HCT116 (cell line): ENCODE data around the gene CAPN5. TPM values are rescaled to one million over a fixed set of nuclear protein-coding genes. Genes with fewer than 3 reads are reported as not detected.

Experiments
- ATAC-seq: fragments of 200-7000 bp; cut with Tn5 transposase; 2 replicates; pipeline ENCODE4 v1.9.1; 2020; ENCODE audit warnings: mild to moderate bottlenecking, moderate library complexity
- BruUV-seq: library from RNA; stranded (reverse); fragments of 400-500 nt; replicated peaks from 2 replicates; lab custom pipeline; 2021; lab: Mats Ljungman, UMichigan
- CTCF ChIA-PET: fragments of 300-600 bp; sonication (Branson Sonifier 250); formaldehyde crosslinking; loops from one replicate; lab custom pipeline; 2021; ENCODE audit warnings: antibody characterized with exemption; lab: Charles Lee
- POLR2A ChIA-PET: fragments of 300-600, 350-600 bp; sonication (Branson Sonifier 250); formaldehyde crosslinking; loops from one replicate; lab custom pipeline; 2021; ENCODE audit warnings: antibody characterized with exemption; lab: Charles Lee
- RAD21 ChIA-PET, 2 experiments: fragments of 300-600 bp; sonication (Branson Sonifier 250); formaldehyde crosslinking; loops; one replicate each; lab custom pipeline; 2023; ENCODE audit warnings: low total read pairs in 2 of 2; ENCODE audit not compliant: uncharacterized antibody in 2 of 2, unreplicated experiment in 2 of 2, low non-redundant PET in 1 of 2; lab: Charles Lee
- DNase-seq: peaks from one replicate; pipeline ENCODE4 v3.0.0-alpha.2; 2010; ENCODE audit warnings: low read depth, low spot score
- H2AFZ ChIP-seq: fragments of 200-600 bp; shearing (Covaris generic), sonication (generic); 2 replicates; pipeline ENCODE4 v1.6.1; 2017; ENCODE audit warnings: low read depth, mixed run types, mixed read lengths, antibody characterized with exemption, low read length; ENCODE audit not compliant: poor library complexity, severe bottlenecking
- H3K27ac ChIP-seq: 2 replicates; pipeline ENCODE4 v1.5.1; 2012; ENCODE audit warnings: low read depth, low read length
- H3K27me3 ChIP-seq: fragments of 200-600 bp; sonication (generic); 2 replicates; pipeline ENCODE4 v1.6.1; 2016; ENCODE audit warnings: mixed run types, low read length, mixed read lengths; ENCODE audit not compliant: insufficient read depth
- H3K36me3 ChIP-seq, 2 experiments: fragments of 200-500 bp in 1 of 2; fragments of 200-600 bp in 1 of 2; sonication (Bioruptor generic) in 1 of 2; sonication (generic) in 1 of 2; 2 replicates each; pipeline versions ENCODE4 v1.5.1 to v1.6.1; 2014 to 2016; ENCODE audit warnings: low read length in 2 of 2, inconsistent platforms in 1 of 2, mixed read lengths in 1 of 2, mixed run types in 1 of 2; ENCODE audit not compliant: insufficient read depth in 2 of 2, control insufficient read depth in 1 of 2
- H3K4me1 ChIP-seq, 2 experiments: fragments of 200-600 bp in 1 of 2; sonication (generic) in 1 of 2; 2 replicates each; pipeline versions ENCODE4 v1.5.1 to v1.6.1; 2012 to 2017; ENCODE audit warnings: low read length in 2 of 2, inconsistent platforms in 1 of 2, mild to moderate bottlenecking in 1 of 2, mixed read lengths in 1 of 2, mixed run types in 1 of 2, moderate library complexity in 1 of 2; ENCODE audit not compliant: insufficient read depth in 2 of 2, control insufficient read depth in 1 of 2
- H3K4me2 ChIP-seq: fragments of 200-600 bp; sonication (generic); 2 replicates; pipeline ENCODE4 v1.6.1; 2017; ENCODE audit warnings: mixed run types, low read length, mixed read lengths
- H3K4me3 ChIP-seq, 2 experiments: fragments of 200-600 bp in 1 of 2; sonication (generic) in 1 of 2; replicated peaks in 1 of 2; 2 replicates each; pipeline ENCODE4 v1.5.1; 2011 to 2016; ENCODE audit warnings: low read length in 2 of 2, control low read depth in 1 of 2, low read depth in 1 of 2, mild to moderate bottlenecking in 1 of 2, mixed read lengths in 1 of 2, mixed run types in 1 of 2
- H3K79me2 ChIP-seq: fragments of 200-600 bp; sonication (generic); 2 replicates; pipeline ENCODE4 v1.6.1; 2017; ENCODE audit warnings: mild to moderate bottlenecking, mixed run types, low read length, moderate library complexity, mixed read lengths; ENCODE audit not compliant: insufficient read depth
- H3K9ac ChIP-seq: fragments of 200-600 bp; sonication (generic); 2 replicates; pipeline ENCODE4 v1.6.1; 2016; ENCODE audit warnings: low read length, mixed read lengths
- H3K9me2 ChIP-seq: fragments of 200-600 bp; sonication (generic), shearing (Covaris generic); 2 replicates; pipeline ENCODE4 v1.6.1; 2017; ENCODE audit warnings: mixed run types, mild to moderate bottlenecking, moderate library complexity; ENCODE audit not compliant: insufficient read depth
- H3K9me3 ChIP-seq, 2 experiments: fragments of 200-500 bp in 1 of 2; fragments of 200-600 bp in 1 of 2; sonication (Bioruptor generic) in 1 of 2; sonication (generic) in 1 of 2; 2 replicates each; pipeline ENCODE4 v1.6.1; 2014 to 2017; ENCODE audit warnings: low read length in 2 of 2, mixed read lengths in 2 of 2, inconsistent platforms in 1 of 2, low read depth in 1 of 2, mild to moderate bottlenecking in 1 of 2, mixed run types in 1 of 2, moderate library complexity in 1 of 2; ENCODE audit not compliant: control insufficient read depth in 1 of 2, insufficient read depth in 1 of 2
- H4K20me1 ChIP-seq: fragments of 200-600 bp; sonication (generic), shearing (Covaris generic); 2 replicates; pipeline ENCODE4 v1.6.1; 2017; ENCODE audit warnings: mixed run types, mild to moderate bottlenecking, moderate library complexity; ENCODE audit not compliant: insufficient read depth
- ATF3 ChIP-seq: IDR thresholded peaks from 2 replicates; pipeline ENCODE4 v1.6.1; 2012
- CBX3 ChIP-seq: IDR thresholded peaks from 2 replicates; pipeline ENCODE4 v1.6.1; 2012; ENCODE audit warnings: low read depth
- CEBPB ChIP-seq: IDR thresholded peaks from 2 replicates; pipeline ENCODE4 v1.6.1; 2012; ENCODE audit warnings: low read depth
- CTCF ChIP-seq, 3 experiments: fragments of 200-600 bp in 1 of 3; sonication (generic) in 1 of 3; IDR thresholded peaks in 2 of 3; conservative IDR thresholded peaks in 1 of 3; 2 replicates each; pipeline ENCODE4 v1.5.1; 2012 to 2017; ENCODE audit warnings: low read depth in 2 of 3, low read length in 2 of 3, antibody characterized with exemption in 1 of 3, borderline replicate concordance in 1 of 3, control low read depth in 1 of 3, mild to moderate bottlenecking in 1 of 3, mixed read lengths in 1 of 3, mixed run types in 1 of 3, moderate library complexity in 1 of 3; ENCODE audit not compliant: insufficient read depth in 1 of 3
- EGR1 ChIP-seq: IDR thresholded peaks from 2 replicates; pipeline ENCODE4 v1.6.1; 2012; ENCODE audit warnings: low read depth
- EZH2phosphoT487 ChIP-seq: fragments of 200-600 bp; IDR thresholded peaks from 2 replicates; pipeline ENCODE4 v1.6.1; 2018; ENCODE audit warnings: antibody characterized with exemption, borderline replicate concordance
- FOSL1 ChIP-seq: IDR thresholded peaks from 2 replicates; pipeline ENCODE4 v1.6.1; 2012; ENCODE audit warnings: low read depth
- JUND ChIP-seq: IDR thresholded peaks from 2 replicates; pipeline ENCODE4 v1.6.1; 2012
- MAX ChIP-seq: IDR thresholded peaks from 2 replicates; pipeline ENCODE4 v1.6.1; 2012
- POLR2A ChIP-seq: IDR thresholded peaks from 2 replicates; pipeline ENCODE4 v1.7.0; 2011; ENCODE audit warnings: borderline replicate concordance; ENCODE audit not compliant: insufficient read depth, insufficient read length; ENCODE audit errors: extremely low read depth
- POLR2AphosphoS5 ChIP-seq: IDR thresholded peaks from 2 replicates; pipeline ENCODE4 v1.6.1; 2011; ENCODE audit warnings: mild to moderate bottlenecking, low read depth, low read length, moderate library complexity
- RAD21 ChIP-seq: IDR thresholded peaks from 2 replicates; pipeline ENCODE4 v1.6.1; 2012; ENCODE audit warnings: low read depth, mild to moderate bottlenecking
- REST ChIP-seq: IDR thresholded peaks from 2 replicates; pipeline ENCODE4 v1.6.1; 2012; ENCODE audit warnings: low read depth
- SIN3A ChIP-seq: IDR thresholded peaks from 2 replicates; pipeline ENCODE4 v1.6.1; 2012; ENCODE audit warnings: low read depth
- SP1 ChIP-seq: IDR thresholded peaks from 2 replicates; pipeline ENCODE4 v1.6.1; 2012; ENCODE audit warnings: low read depth
- SRF ChIP-seq: IDR thresholded peaks from 2 replicates; pipeline ENCODE4 v1.6.1; 2012; ENCODE audit warnings: low read depth
- TCF7L2 ChIP-seq: IDR thresholded peaks from 2 replicates; pipeline ENCODE4 v1.7.0; 2011; ENCODE audit warnings: borderline replicate concordance, inconsistent platforms; ENCODE audit not compliant: insufficient read depth, insufficient read length; ENCODE audit errors: extremely low read depth
- YY1 ChIP-seq: IDR thresholded peaks from 2 replicates; pipeline ENCODE4 v1.6.1; 2011; ENCODE audit warnings: low read length, low read depth, moderate library complexity, mild to moderate bottlenecking; ENCODE audit not compliant: insufficient replicate concordance; ENCODE audit errors: extremely low read depth
- ZBTB33 ChIP-seq: IDR thresholded peaks from 2 replicates; pipeline ENCODE4 v1.6.1; 2011; ENCODE audit warnings: mild to moderate bottlenecking, low read length, moderate library complexity; ENCODE audit not compliant: insufficient replicate concordance; ENCODE audit errors: extremely low read depth
- ZNF274 ChIP-seq: fragments of 200-500 bp; sonication (Bioruptor generic); IDR thresholded peaks from 2 replicates; pipeline ENCODE4 v1.6.1; 2014; ENCODE audit warnings: mild to moderate bottlenecking, low read depth, low read length, inconsistent platforms
- intact Hi-C: fragments of 100-400 bp; cut with micrococcal nuclease; formaldehyde crosslinking; loops from 2 replicates; pipeline ENCODE4 v1.10.0; 2022
- total RNA-seq: library from RNA; stranded (reverse); gene quantifications from one replicate; pipeline ENCODE4 v1.2.1, GENCODE V29; 2021; ENCODE audit not compliant: unreplicated experiment

Gene CAPN5
- total RNA-seq, 1 experiment from 2014 or later, result 8.6 TPM

GRCh38 chr11:77046060-77046501, 20.7 kb upstream of the CAPN5 start:
- Histone ChIP-seq H2AFZ (peak overlapping the region; percentile 100), H3K9ac (0 out of 2 replicates have a peak overlapping the region, but pooled peaks have one; percentile 9)
- TF ChIP-seq EZH2phosphoT487 (no peak), CEBPB (no peak), SIN3A (no peak), JUND (no peak), SRF (no peak), TCF7L2 (no peak), REST (no peak), POLR2A (no peak), ZNF274 (no peak), MAX (peak; percentile 75), FOSL1 (no peak), YY1 (peak; percentile 64), SP1 (no peak), RAD21 (peak; percentile 95), CBX3 (peak; percentile 58; the same call in 1 of the 2 replicates), CTCF (IDR thresholded peaks at IDR 0.05 in 2 of 3, conservative IDR thresholded peaks at IDR 0.05 in 1 of 3; ENCODE audit: borderline replicate concordance in 1 of 3, insufficient read depth in 1 of 3, low read depth in 2 of 3, low read length in 2 of 3) (peak; percentile 96 to 99 (median 99)), EGR1 (no peak), ATF3 (no peak), POLR2AphosphoS5 (no peak), ZBTB33 (no peak)

More at GRCh38 chr11:77046060-77046501, 20.7 kb upstream of the CAPN5 start:
- CTCF ChIA-PET, result interaction anchor here (1.1 to 4.4 kb wide), 7 partner anchors 9 to 312 kb away, joined by 3 to 69 read pairs (median 5); partner anchors contain the start of gene B3GNT6
- H3K9me2 ChIP-seq, result no peaks in the 10 kb centered on the region
- no peaks in the 10 kb centered on the region for H4K20me1 ChIP-seq
- no peaks in the 10 kb centered on the region for H3K27me3 ChIP-seq
- intact Hi-C loops, result loop anchor here (1.0 to 5.0 kb wide), 3 partner anchors 126 to 501 kb away; no protein-coding TSS in a partner anchor
- peaks cover 2 to 20% of the 10 kb centered on the region in 2 experiments; a peak in 3 of 4 replicates for H3K4me1 ChIP-seq
- BruUV-seq, result no TSS peak
- H3K9me3 ChIP-seq, result no peaks in the 10 kb centered on the region
- no peaks in the 10 kb centered on the region for H3K79me2 ChIP-seq
- peak overlapping the region; percentile 90 for H3K4me2 ChIP-seq
- POLR2A ChIA-PET, result no interaction called here
- ATAC-seq (peak; percentile 89), DNase-seq (peak; percentile 37)
- RAD21 ChIA-PET, result interaction anchor here (1.3 to 1.7 kb wide), 3 partner anchors 45 to 126 kb away, joined by 3 to 11 read pairs (median 5); no protein-coding TSS in a partner anchor
- peak overlapping the region; percentile 33 to 53 for H3K4me3 ChIP-seq
- H3K27ac ChIP-seq, result no peak overlapping the region
- H3K36me3 ChIP-seq, result no peaks in the 10 kb centered on the region
